OCI-LY1 (cell line): ENCODE data around the gene LRRC19.
A peak's percentile ranks its signal among the peaks of the same experiment; 100 is the strongest.

Source experiments
- H2AFZ ChIP-seq: fragments of 200-600 bp; sonication (generic), shearing (Covaris generic); 2 replicates; pipeline ENCODE4 v1.6.0; 2014; ENCODE audit warnings: antibody characterized with exemption, mild to moderate bottlenecking, low read length
- H3F3A ChIP-seq: fragments of 200-600 bp; sonication (generic), shearing (Covaris generic); 2 replicates; pipeline ENCODE4 v1.6.0; 2014; ENCODE audit warnings: mild to moderate bottlenecking, antibody characterized with exemption, low read length, moderate library complexity; ENCODE audit not compliant: insufficient read depth
- H3K27ac ChIP-seq: fragments of 200-600 bp; sonication (generic); 2 replicates; pipeline ENCODE4 v1.5.1; 2014; ENCODE audit warnings: low read length, mixed run types, mild to moderate bottlenecking, low read depth; ENCODE audit not compliant: poor library complexity, severe bottlenecking
- H3K27me3 ChIP-seq: fragments of 200-600 bp; sonication (generic); 2 replicates; pipeline ENCODE4 v1.6.0; 2014; ENCODE audit warnings: antibody characterized with exemption, mild to moderate bottlenecking, low read length, moderate library complexity; ENCODE audit not compliant: insufficient read depth
- H3K36me3 ChIP-seq: fragments of 200-600 bp; sonication (generic); 2 replicates; pipeline ENCODE4 v1.6.1; 2014; ENCODE audit warnings: mild to moderate bottlenecking, antibody characterized with exemption, low read length, moderate library complexity, mixed read lengths; ENCODE audit not compliant: insufficient read depth
- H3K4me1 ChIP-seq: fragments of 200-600 bp; sonication (generic); 2 replicates; pipeline ENCODE4 v1.5.1; 2014; ENCODE audit warnings: mild to moderate bottlenecking, low read length, moderate library complexity; ENCODE audit not compliant: insufficient read depth, severe bottlenecking
- H3K4me2 ChIP-seq: fragments of 200-600 bp; sonication (generic), shearing (Covaris generic); 2 replicates; pipeline ENCODE4 v1.6.1; 2014; ENCODE audit warnings: low read length
- H3K4me3 ChIP-seq: fragments of 200-600 bp; sonication (generic); 2 replicates; pipeline ENCODE4 v1.5.1; 2014; ENCODE audit warnings: low read length, low read depth, mild to moderate bottlenecking, mixed read lengths; ENCODE audit not compliant: poor library complexity, severe bottlenecking
- H3K79me2 ChIP-seq: fragments of 200-600 bp; shearing (Covaris generic); 2 replicates; pipeline ENCODE4 v1.6.1; 2016; ENCODE audit warnings: mixed run types, low read length, mixed read lengths; ENCODE audit not compliant: insufficient read depth
- H3K9ac ChIP-seq: fragments of 200-600 bp; sonication (generic), shearing (Covaris generic); 2 replicates; pipeline ENCODE4 v1.6.1; 2014; ENCODE audit warnings: mild to moderate bottlenecking, low read length, mixed read lengths
- H3K9me2 ChIP-seq: fragments of 200-600 bp; sonication (generic), shearing (Covaris generic); 2 replicates; pipeline ENCODE4 v1.6.1; 2014; ENCODE audit warnings: low read depth, mild to moderate bottlenecking, low read length, mixed read lengths
- H3K9me3 ChIP-seq: fragments of 200-600 bp; shearing (Covaris generic); 2 replicates; pipeline ENCODE4 v1.6.1; 2014; ENCODE audit warnings: low read length, mixed read lengths
- H4K20me1 ChIP-seq: fragments of 200-600 bp; sonication (generic), shearing (Covaris generic); 2 replicates; pipeline ENCODE4 v1.6.0; 2016; ENCODE audit warnings: mild to moderate bottlenecking, low read length; ENCODE audit not compliant: insufficient read depth
- CTCF ChIP-seq: fragments of 200-600 bp; sonication (generic), shearing (Covaris generic); IDR thresholded peaks from 2 replicates; pipeline ENCODE4 v1.5.1; 2017; ENCODE audit warnings: mild to moderate bottlenecking, antibody characterized with exemption, low read length, moderate library complexity, mixed read lengths
- EZH2 ChIP-seq: fragments of 200-600 bp; sonication (generic), shearing (Covaris generic); IDR thresholded peaks from 2 replicates; pipeline ENCODE4 v1.8.0; 2017; ENCODE audit warnings: borderline replicate concordance, mixed run types, mild to moderate bottlenecking, antibody characterized with exemption, low read length, moderate library complexity, mixed read lengths

LRRC19 gene

DNA sequence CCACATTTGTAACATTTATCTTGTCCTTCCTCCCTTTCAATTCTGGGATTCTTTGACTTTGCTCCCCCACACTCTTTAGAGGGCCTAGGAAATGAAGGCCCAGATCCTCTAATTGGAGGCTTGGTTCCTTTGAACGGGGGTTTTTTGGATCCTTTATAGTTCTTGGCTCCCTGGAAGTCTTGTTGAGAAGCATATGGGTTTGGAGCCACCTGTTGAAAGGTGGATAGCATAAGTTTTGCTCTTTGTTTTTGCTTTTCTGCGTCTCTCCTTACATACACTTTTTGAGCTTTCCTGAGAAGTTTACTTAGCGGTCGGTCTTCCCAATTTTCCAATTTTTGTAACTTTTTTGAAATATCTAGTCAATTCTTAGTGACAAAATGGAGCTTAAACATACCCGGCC is 31.5 kb downstream of the LRRC19 start:
- no peaks in the 10 kb centered on the region for H3K79me2 ChIP-seq
- H3K9ac ChIP-seq = no peak overlapping the region
- no peaks in the 10 kb centered on the region for H3K4me1 ChIP-seq
- no peaks in the 10 kb centered on the region for H3K9me2 ChIP-seq
- no peak overlapping the region for H2AFZ ChIP-seq
- no peak overlapping the region for H3K27ac ChIP-seq
- no peak overlapping the region for H3K4me3 ChIP-seq
- H3K9me3 ChIP-seq = no peaks in the 10 kb centered on the region
- TF ChIP-seq EZH2 (no peak), CTCF (no peak)
- no peaks in the 10 kb centered on the region for H4K20me1 ChIP-seq
- H3K27me3 ChIP-seq = no peaks in the 10 kb centered on the region
- no peak overlapping the region for H3K4me2 ChIP-seq
- no peaks in the 10 kb centered on the region for H3K36me3 ChIP-seq
- H3F3A ChIP-seq = no peaks in the 10 kb centered on the region

- Histone ChIP-seq H3K4me1 (no peaks in the 10 kb centered on the region), H3K9ac (no peak overlapping the region), H2AFZ (no peak overlapping the region), H3K27ac (no peak overlapping the region), H3K79me2 (no peaks in the 10 kb centered on the region), H4K20me1 (no peaks in the 10 kb centered on the region), H3K27me3 (no peaks in the 10 kb centered on the region), H3K4me3 (no peak overlapping the region), H3K36me3 (no peaks in the 10 kb centered on the region), H3K9me3 (no peaks in the 10 kb centered on the region), H3K4me2 (no peak overlapping the region), H3F3A (no peaks in the 10 kb centered on the region), H3K9me2 (no peaks in the 10 kb centered on the region)
- TF ChIP-seq CTCF (no peak), EZH2 (no peak)
Measured at GRCh38 chr9:26971721-26972120, 33.8 kb downstream of the LRRC19 start.

DNA sequence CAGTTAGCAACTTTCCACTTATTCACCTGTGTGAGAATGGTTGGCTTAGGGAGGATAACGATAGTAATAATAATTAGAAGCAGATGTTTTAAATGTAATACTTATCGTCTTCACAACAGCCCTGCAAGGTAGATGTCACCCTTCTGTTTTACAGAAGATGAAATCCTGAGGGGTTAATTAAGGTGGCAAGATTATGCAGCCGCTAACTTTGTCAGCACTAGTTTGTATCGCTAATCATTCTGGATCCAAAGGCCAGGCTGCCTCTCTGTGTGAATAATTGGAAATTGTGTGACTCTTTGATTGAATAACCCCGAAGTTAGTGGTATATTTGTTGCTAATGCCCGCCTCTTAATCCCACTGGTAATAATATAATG is 48.6 kb downstream of the LRRC19 start:
- no peaks in the 10 kb centered on the region for H4K20me1 ChIP-seq
- no peak for TF ChIP-seq EZH2
- no peak for TF ChIP-seq CTCF
- no peaks in the 10 kb centered on the region for H3K9me2 ChIP-seq
- peak overlapping the region; percentile 73 for H3K4me3 ChIP-seq
- peaks cover 29% of the 10 kb centered on the region for H3K4me1 ChIP-seq
- no peaks in the 10 kb centered on the region for H3K27me3 ChIP-seq
- H2AFZ ChIP-seq = no peak overlapping the region
- H3K27ac ChIP-seq = peak overlapping the region; percentile 61
- H3K9ac ChIP-seq = peak overlapping the region; percentile 76
- no peaks in the 10 kb centered on the region for H3K36me3 ChIP-seq
- H3F3A ChIP-seq = no peaks in the 10 kb centered on the region
- no peaks in the 10 kb centered on the region for H3K9me3 ChIP-seq
- no peaks in the 10 kb centered on the region for H3K79me2 ChIP-seq
- H3K4me2 ChIP-seq = peak overlapping the region; percentile 81
